ENCODE data around the gene KRT13. TPM values are rescaled to one million over a fixed set of nuclear protein-coding genes. Genes with fewer than 3 reads are reported as not detected.
A peak's percentile ranks its signal among the peaks of the same experiment; 100 is the strongest.

Gene KRT13
- total RNA-seq, 1 experiment from 2014 or later: 606 TPM

DNA sequence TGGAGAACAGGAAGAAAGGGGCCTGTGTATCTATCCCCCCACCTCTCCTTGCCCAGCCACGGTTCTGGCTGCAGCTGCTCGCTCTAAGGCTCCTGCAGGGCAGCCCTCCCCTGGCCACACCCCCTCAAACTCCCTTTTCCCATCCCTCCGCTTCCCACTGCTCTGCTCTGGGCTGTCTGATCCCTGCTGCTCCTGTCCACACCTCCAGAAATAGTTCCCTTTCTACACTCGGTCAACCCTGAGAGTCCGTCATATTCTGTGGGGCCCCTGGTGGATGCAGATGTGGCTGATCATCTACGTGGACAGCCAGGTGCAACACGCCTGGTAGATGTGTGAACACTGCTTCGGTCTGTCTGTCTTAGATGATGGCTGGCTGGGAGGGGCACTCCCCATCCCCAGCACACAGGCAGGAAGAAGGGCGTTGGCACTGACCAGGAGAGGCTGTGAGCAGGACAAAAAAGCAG is 42.0 kb upstream of the KRT13 start:
- POLR2A ChIA-PET (ENCODE audit: unreplicated experiment): interaction anchor here (0.5 to 2.4 kb wide), 6 partner anchors 18 to 900 kb away, joined by 5 to 78 read pairs (median 22); partner anchors contain the start of genes KRT13, KRT19 and SMARCE1
- H3K27ac ChIP-seq: peak overlapping the region; percentile 93
- intact Hi-C loops (cut with micrococcal nuclease; ENCODE audit: unreplicated experiment): loop anchor here (10.0 kb wide), 1 partner anchor 483 kb away; the partner anchor contains the start of genes KRTAP2-3 and KRTAP2-4
- H3K27me3 ChIP-seq (ENCODE audit: insufficient read depth, low read depth): no peaks in the 10 kb centered on the region
- H3K4me2 ChIP-seq: peak overlapping the region; percentile 84
- no peak overlapping the region for H2AFZ ChIP-seq
- H4K20me1 ChIP-seq (ENCODE audit: insufficient read depth): no peaks in the 10 kb centered on the region
- no peaks in the 10 kb centered on the region for H3K9me2 ChIP-seq (ENCODE audit: insufficient read depth)
- peaks cover 67% of the 10 kb centered on the region for H3K4me1 ChIP-seq (replicated peaks; ENCODE audit: insufficient read depth)
- CTCF ChIA-PET: interaction anchor here (2.1 to 2.8 kb wide), 4 partner anchors 18 to 117 kb away, joined by 12 to 51 read pairs (median 21); partner anchors contain the start of genes KRT15 and KRT19
- peak in 1 of 2 experiments; percentile 70 for DNase-seq
- no peaks in the 10 kb centered on the region for H3K9me3 ChIP-seq (ENCODE audit: insufficient read depth, low read depth)
- no peaks in the 10 kb centered on the region for H3K36me3 ChIP-seq (ENCODE audit: low read depth)
- BruUV-seq (replicated peaks): no TSS peak
- H3F3A ChIP-seq (ENCODE audit: insufficient read depth, low read depth): peaks cover 50% of the 10 kb centered on the region
- TF ChIP-seq, protein P1, sequence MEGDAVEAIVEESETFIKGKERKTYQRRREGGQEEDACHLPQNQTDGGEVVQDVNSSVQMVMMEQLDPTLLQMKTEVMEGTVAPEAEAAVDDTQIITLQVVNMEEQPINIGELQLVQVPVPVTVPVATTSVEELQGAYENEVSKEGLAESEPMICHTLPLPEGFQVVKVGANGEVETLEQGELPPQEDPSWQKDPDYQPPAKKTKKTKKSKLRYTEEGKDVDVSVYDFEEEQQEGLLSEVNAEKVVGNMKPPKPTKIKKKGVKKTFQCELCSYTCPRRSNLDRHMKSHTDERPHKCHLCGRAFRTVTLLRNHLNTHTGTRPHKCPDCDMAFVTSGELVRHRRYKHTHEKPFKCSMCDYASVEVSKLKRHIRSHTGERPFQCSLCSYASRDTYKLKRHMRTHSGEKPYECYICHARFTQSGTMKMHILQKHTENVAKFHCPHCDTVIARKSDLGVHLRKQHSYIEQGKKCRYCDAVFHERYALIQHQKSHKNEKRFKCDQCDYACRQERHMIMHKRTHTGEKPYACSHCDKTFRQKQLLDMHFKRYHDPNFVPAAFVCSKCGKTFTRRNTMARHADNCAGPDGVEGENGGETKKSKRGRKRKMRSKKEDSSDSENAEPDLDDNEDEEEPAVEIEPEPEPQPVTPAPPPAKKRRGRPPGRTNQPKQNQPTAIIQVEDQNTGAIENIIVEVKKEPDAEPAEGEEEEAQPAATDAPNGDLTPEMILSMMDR (conservative IDR thresholded peaks at IDR 0.05): no peak
- H3K79me2 ChIP-seq (ENCODE audit: low read depth): peaks cover 12% of the 10 kb centered on the region; the same call in 1 of the 2 replicates
- peak overlapping the region; percentile 53; the same call in 1 of the 2 replicates for H3K4me3 ChIP-seq

DNA sequence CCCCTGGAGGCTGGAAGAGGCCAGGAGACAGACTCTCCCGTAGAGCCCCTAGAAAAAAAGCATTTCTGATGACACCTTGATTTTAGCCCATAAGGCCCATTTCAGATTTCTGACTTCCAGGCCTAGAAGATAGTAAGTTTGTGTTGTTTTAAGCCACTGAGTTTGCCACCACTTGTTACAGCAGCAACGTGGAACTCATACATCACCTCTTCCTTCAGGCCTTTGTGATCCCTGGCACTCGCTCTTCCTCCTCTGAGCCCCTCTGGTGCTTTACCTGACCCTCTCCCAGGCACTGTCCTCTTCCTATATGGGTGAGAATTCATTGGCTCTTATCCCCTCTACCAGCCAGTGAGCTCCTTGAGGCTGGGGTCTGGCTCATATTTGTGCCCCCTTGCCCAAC is 41.4 kb upstream of the KRT13 start:
- TF ChIP-seq, protein P1 (conservative IDR thresholded peaks at IDR 0.05): no peak
- no peak for TF ChIP-seq EZH2 (IDR thresholded peaks at IDR 0.05; ENCODE audit: low read depth)
- H3K4me3 ChIP-seq: peak overlapping the region; percentile 53; the same call in 1 of the 2 replicates
- peaks cover 12% of the 10 kb centered on the region; the same call in 1 of the 2 replicates for H3K79me2 ChIP-seq (ENCODE audit: low read depth)
- H3K4me2 ChIP-seq: peak overlapping the region; percentile 84
- no peak for DNase-seq
- ChIA-PET POLR2A (ENCODE audit: unreplicated experiment) (interaction anchor here (2.0 kb wide), 1 partner anchor 41 kb away, joined by 22 read pairs; the partner anchor contains the start of gene KRT13), CTCF (interaction anchor here (0.5 kb wide), 1 partner anchor 20 kb away, joined by 3 read pairs; no protein-coding TSS in a partner anchor)
- H3K9me2 ChIP-seq (ENCODE audit: insufficient read depth): no peaks in the 10 kb centered on the region
- H2AFZ ChIP-seq: no peak overlapping the region
- no TSS peak for BruUV-seq (replicated peaks)
- H4K20me1 ChIP-seq (ENCODE audit: insufficient read depth): no peaks in the 10 kb centered on the region
- H3F3A ChIP-seq (ENCODE audit: insufficient read depth, low read depth): peaks cover 55% of the 10 kb centered on the region
- H3K9me3 ChIP-seq (ENCODE audit: insufficient read depth, low read depth): no peaks in the 10 kb centered on the region
- H3K27ac ChIP-seq: peak overlapping the region; percentile 93
- peaks cover 71% of the 10 kb centered on the region for H3K4me1 ChIP-seq (replicated peaks; ENCODE audit: insufficient read depth)
- no peaks in the 10 kb centered on the region for H3K27me3 ChIP-seq (ENCODE audit: insufficient read depth, low read depth)
- intact Hi-C loops (cut with micrococcal nuclease; ENCODE audit: unreplicated experiment): loop anchor here (10.0 kb wide), 1 partner anchor 482 kb away; the partner anchor contains the start of genes KRTAP2-3 and KRTAP2-4
- no peaks in the 10 kb centered on the region for H3K36me3 ChIP-seq (ENCODE audit: low read depth)

DNA sequence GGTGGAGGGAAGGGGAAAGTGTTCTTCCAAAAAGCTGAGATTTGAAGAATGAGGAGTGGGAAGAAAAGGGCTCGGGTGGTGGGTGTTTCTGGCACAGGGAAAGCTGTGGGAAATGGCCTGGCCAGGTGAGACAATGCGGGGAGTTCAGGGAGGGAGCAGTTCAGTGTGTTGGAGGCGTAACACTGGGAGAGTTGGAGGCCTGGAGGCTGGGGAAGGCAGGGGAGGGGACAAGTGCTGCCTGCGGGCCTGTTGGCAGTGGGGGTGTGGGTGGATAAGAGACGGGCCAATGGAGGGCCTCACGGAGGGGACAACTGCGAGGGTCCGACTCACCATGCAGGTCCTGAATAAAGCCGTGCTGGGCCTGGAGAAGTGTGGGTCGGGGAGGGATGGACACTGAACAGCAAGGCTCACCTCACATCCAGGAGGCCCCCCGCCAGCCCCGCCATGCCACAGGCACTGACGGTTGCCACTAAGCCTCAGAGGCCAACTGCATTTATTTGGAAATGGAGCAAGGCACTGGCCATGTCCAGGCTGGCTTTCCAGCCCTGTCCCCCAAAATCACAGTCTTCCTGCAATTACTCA is 40.5 kb upstream of the KRT13 start:
- H3K4me1 ChIP-seq (replicated peaks; ENCODE audit: insufficient read depth): peaks cover 71% of the 10 kb centered on the region
- ChIA-PET POLR2A (ENCODE audit: unreplicated experiment) (no interaction called here), CTCF (no interaction called here)
- TF ChIP-seq EZH2 (IDR thresholded peaks at IDR 0.05; ENCODE audit: low read depth): no peak
- TF ChIP-seq, protein P1 (conservative IDR thresholded peaks at IDR 0.05): no peak
- intact Hi-C loops (cut with micrococcal nuclease; ENCODE audit: unreplicated experiment): loop anchor here (10.0 kb wide), 1 partner anchor 481 kb away; the partner anchor contains the start of genes KRTAP2-3 and KRTAP2-4
- H3K9me2 ChIP-seq (ENCODE audit: insufficient read depth): no peaks in the 10 kb centered on the region
- H3K36me3 ChIP-seq (ENCODE audit: low read depth): no peaks in the 10 kb centered on the region
- H3F3A ChIP-seq (ENCODE audit: insufficient read depth, low read depth): peaks cover 58% of the 10 kb centered on the region
- no peaks in the 10 kb centered on the region for H3K9me3 ChIP-seq (ENCODE audit: insufficient read depth, low read depth)
- no peak overlapping the region for H2AFZ ChIP-seq
- no peak for DNase-seq
- H4K20me1 ChIP-seq (ENCODE audit: insufficient read depth): no peaks in the 10 kb centered on the region
- H3K4me3 ChIP-seq: no peak overlapping the region
- no TSS peak for BruUV-seq (replicated peaks)
- H3K79me2 ChIP-seq (ENCODE audit: low read depth): peaks cover 12% of the 10 kb centered on the region; the same call in 1 of the 2 replicates
- H3K4me2 ChIP-seq: no peak overlapping the region
- H3K27me3 ChIP-seq (ENCODE audit: insufficient read depth, low read depth): no peaks in the 10 kb centered on the region
- peak overlapping the region; percentile 93; the same call in 1 of the 2 replicates for H3K27ac ChIP-seq
